CD4-positive, alpha-beta memory T cell (primary cell): ENCODE measurements around the gene ZFP91. TPM values are rescaled to one million over a fixed set of nuclear protein-coding genes. Genes with fewer than 3 reads are reported as not detected.

Source experiments
- CTCF ChIA-PET: fragments of 350-600 bp; sonication (Branson Sonifier 250); formaldehyde crosslinking; loops from one replicate; lab custom pipeline; 2021; ENCODE audit warnings: inconsistent platforms; ENCODE audit not compliant: partially characterized antibody; lab: Charles Lee
- POLR2A ChIA-PET: fragments of 350-600 bp; sonication (Branson Sonifier 250); formaldehyde crosslinking; loops from one replicate; lab custom pipeline; 2021; ENCODE audit not compliant: partially characterized antibody; lab: Charles Lee
- DNase-seq, 5 donors: peaks; one replicate each; pipeline versions ENCODE4 v3.0.0 to v3.0.0-alpha.2; 2020 to 2022; ENCODE audit warnings: mixed read lengths in 1 of 5
- H3K27ac ChIP-seq: one replicate; pipeline ENCODE4 v1.7.0; 2013; ENCODE audit warnings: low read depth, low read length
- H3K27me3 ChIP-seq: 2 replicates; pipeline ENCODE4 v1.7.0; 2013; ENCODE audit warnings: mild to moderate bottlenecking, low read length, moderate library complexity; ENCODE audit not compliant: insufficient read depth
- H3K36me3 ChIP-seq: 2 replicates; pipeline ENCODE4 v1.7.0; 2013; ENCODE audit warnings: mild to moderate bottlenecking, low read length, moderate library complexity; ENCODE audit not compliant: insufficient read depth
- H3K4me1 ChIP-seq: 2 replicates; pipeline ENCODE4 v1.7.0; 2013; ENCODE audit warnings: mild to moderate bottlenecking, low read length, moderate library complexity; ENCODE audit not compliant: insufficient read depth
- H3K4me3 ChIP-seq, 2 donors: one replicate each; pipeline ENCODE4 v1.7.0; 2013; ENCODE audit warnings: low read length in 2 of 2, mild to moderate bottlenecking in 1 of 2
- H3K9me3 ChIP-seq, 2 donors: one replicate each; pipeline ENCODE4 v1.7.0; 2013; ENCODE audit warnings: low read length in 2 of 2, control low read depth in 1 of 2; ENCODE audit not compliant: control insufficient read depth in 1 of 2
- H3K27ac Mint-ChIP-seq, 7 donors: one replicate each; pipeline ENCODE4 v1.8.0; 2020 to 2021; ENCODE audit warnings: mixed read lengths in 7 of 7, mild to moderate bottlenecking in 6 of 7, inconsistent platforms in 3 of 7, moderate library complexity in 3 of 7
- H3K27me3 Mint-ChIP-seq, 2 donors: one replicate each; pipeline ENCODE4 v1.8.0; 2020 to 2021; ENCODE audit warnings: mixed read lengths in 2 of 2
- H3K36me3 Mint-ChIP-seq, 2 donors: one replicate each; pipeline ENCODE4 v1.8.0; 2020 to 2021; ENCODE audit warnings: mixed read lengths in 2 of 2, inconsistent platforms in 1 of 2, mild to moderate bottlenecking in 1 of 2
- H3K4me1 Mint-ChIP-seq, 4 donors: one replicate each; pipeline ENCODE4 v1.8.0; 2020 to 2021; ENCODE audit warnings: mixed read lengths in 4 of 4, mild to moderate bottlenecking in 1 of 4
- H3K4me3 Mint-ChIP-seq, 8 donors: one replicate each; pipeline ENCODE4 v1.8.0; 2020 to 2021; ENCODE audit warnings: mixed read lengths in 8 of 8, mild to moderate bottlenecking in 7 of 8, moderate library complexity in 6 of 8, inconsistent platforms in 3 of 8
- H3K9me3 Mint-ChIP-seq, 8 donors: one replicate each; pipeline ENCODE4 v1.8.0; 2020 to 2021; ENCODE audit warnings: mixed read lengths in 8 of 8, mild to moderate bottlenecking in 5 of 8, inconsistent platforms in 3 of 8, moderate library complexity in 1 of 8
- intact Hi-C: fragments of 100-400 bp; cut with micrococcal nuclease; formaldehyde crosslinking; loops from one replicate; pipeline ENCODE4 v1.15.1; 2023
- polyA plus RNA-seq, 2 donors: library from polyadenylated mRNA; unstranded; fragments of 300-500 nt; fragmentation: Illumina TruSeq; gene quantifications; one replicate each; pipeline ENCODE4 v1.2.3, GENCODE V29; 2021
- total RNA-seq, 2 experiments: library from RNA; stranded (reverse); gene quantifications; one replicate each; pipeline ENCODE4 v1.2.3, GENCODE V29; 2021

Gene ZFP91
- total and polyA plus RNA-seq, 4 experiments from 2014 or later = 3.8 to 38.4 (median 22.7) TPM

DNA sequence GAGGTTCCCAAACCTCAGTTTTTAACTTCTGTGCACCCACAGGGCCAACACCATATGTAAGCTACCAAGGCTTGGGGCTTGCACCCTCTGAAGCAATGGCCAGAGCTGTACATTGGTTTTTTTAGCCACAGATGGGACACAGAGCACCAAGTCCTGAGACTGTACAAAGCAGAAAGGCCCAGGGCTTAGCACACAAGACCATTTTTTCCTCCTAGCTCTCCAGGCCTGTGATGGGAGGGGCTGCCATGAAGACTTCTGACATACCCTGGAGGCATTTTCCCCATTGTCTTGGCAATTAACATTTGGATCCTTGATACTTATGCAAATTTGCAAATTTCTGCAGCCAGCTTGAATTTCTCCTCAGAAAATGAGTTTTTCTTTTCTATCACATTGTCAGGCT is 67.0 kb downstream of the ZFP91 start:
- peaks cover 0 to 15% of the 10 kb centered on the region in 2 donors for H3K36me3 Mint-ChIP-seq
- H3K4me1 Mint-ChIP-seq = peaks cover 4 to 15% (median 6%) of the 10 kb centered on the region in 4 donors
- intact Hi-C loops = no loop called here
- no peak overlapping the region for H3K4me3 ChIP-seq
- H3K36me3 ChIP-seq = no peaks in the 10 kb centered on the region
- no peak overlapping the region for H3K4me3 Mint-ChIP-seq
- no peak overlapping the region for H3K27ac ChIP-seq
- H3K27me3 Mint-ChIP-seq = peaks cover 0 to under 1% of the 10 kb centered on the region in 2 donors
- POLR2A ChIA-PET = no interaction called here
- H3K4me1 ChIP-seq = peaks cover 6% of the 10 kb centered on the region
- CTCF ChIA-PET = interaction anchor here (1.1 to 2.2 kb wide), 2 partner anchors 9 to 77 kb away, joined by 4 to 10 read pairs; no protein-coding TSS in a partner anchor
- no peak for DNase-seq
- H3K9me3 ChIP-seq = no peaks in the 10 kb centered on the region
- no peaks in the 10 kb centered on the region for H3K27me3 ChIP-seq
- peaks cover 0 to 15% (median 12%) of the 10 kb centered on the region in 8 donors for H3K9me3 Mint-ChIP-seq
- H3K27ac Mint-ChIP-seq = no peak overlapping the region

DNA sequence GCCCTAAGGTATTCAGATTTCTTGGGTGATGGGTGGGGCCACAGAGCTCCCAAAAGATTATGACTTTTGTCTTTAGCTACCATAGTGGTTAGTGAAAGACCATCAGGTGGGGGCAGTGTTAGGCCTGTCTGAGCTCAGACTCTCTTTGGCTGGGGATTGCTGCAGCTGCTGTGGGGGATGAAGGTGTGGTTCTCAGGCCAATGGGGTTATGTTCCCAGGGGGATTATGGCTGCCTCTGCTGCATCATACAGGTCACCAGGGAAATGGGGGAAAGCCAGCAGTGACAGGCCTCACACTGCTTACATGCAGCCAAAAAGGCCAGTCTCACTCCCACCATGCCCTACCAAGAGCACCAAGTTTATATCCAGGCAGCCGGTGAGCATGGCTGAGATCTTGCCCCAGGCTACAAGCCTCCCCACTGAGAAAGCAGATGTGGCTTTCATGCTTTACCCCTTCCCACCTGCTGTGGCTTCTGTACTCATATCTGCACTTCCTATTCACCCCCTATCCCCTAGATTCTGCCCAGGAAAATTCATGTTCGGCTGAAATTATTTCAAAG is 68.4 kb downstream of the ZFP91 start:
- H3K4me1 Mint-ChIP-seq = peaks cover 0 to 4% (median 0%) of the 10 kb centered on the region in 4 donors
- Histone ChIP-seq H3K36me3 (no peaks in the 10 kb centered on the region), H3K4me3 (no peak overlapping the region), H3K27me3 (no peaks in the 10 kb centered on the region), H3K4me1 (no peaks in the 10 kb centered on the region), H3K27ac (no peak overlapping the region), H3K9me3 (no peaks in the 10 kb centered on the region)
- no peak for DNase-seq
- intact Hi-C loops = no loop called here
- CTCF ChIA-PET = interaction anchor here (1.1 to 2.2 kb wide), 3 partner anchors 8 to 511 kb away, joined by 3 to 10 read pairs (median 4); no protein-coding TSS in a partner anchor
- POLR2A ChIA-PET = no interaction called here
- H3K36me3 Mint-ChIP-seq = peaks cover 0 to 15% of the 10 kb centered on the region in 2 donors
- no peak overlapping the region for H3K4me3 Mint-ChIP-seq
- peaks cover 0 to 5% of the 10 kb centered on the region in 2 donors for H3K27me3 Mint-ChIP-seq
- H3K27ac Mint-ChIP-seq = no peak overlapping the region
- peaks cover 0 to 15% (median 12%) of the 10 kb centered on the region in 8 donors for H3K9me3 Mint-ChIP-seq

DNA sequence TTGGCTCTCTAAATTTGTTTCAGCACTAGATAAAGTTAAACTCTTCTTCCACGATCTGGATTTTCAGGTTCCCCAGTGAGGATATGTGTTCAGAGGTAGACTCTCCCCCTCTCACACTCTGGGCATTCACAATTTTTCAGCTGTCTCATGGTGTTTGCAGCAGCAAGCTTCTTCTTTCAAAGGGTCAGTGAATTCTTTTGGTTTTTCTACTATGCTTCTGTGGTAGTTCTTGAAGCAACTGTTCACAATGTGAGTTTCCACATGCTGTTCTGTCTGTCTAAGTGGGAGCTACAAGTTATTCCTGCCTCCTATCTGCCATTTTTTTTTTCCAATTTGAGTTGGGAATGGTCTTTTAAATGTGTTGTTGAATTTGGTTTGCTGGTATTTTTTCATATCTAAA is 69.0 kb downstream of the ZFP91 start:
- no peak for DNase-seq
- H3K27ac ChIP-seq = no peak overlapping the region
- no peaks in the 10 kb centered on the region for H3K36me3 ChIP-seq
- Mint-ChIP-seq H3K9me3 (peaks cover 0 to 15% (median 12%) of the 10 kb centered on the region in 8 donors), H3K27ac (no peak overlapping the region), H3K4me1 (no peaks in the 10 kb centered on the region), H3K4me3 (no peak overlapping the region), H3K36me3 (peaks cover 0 to 15% of the 10 kb centered on the region in 2 donors), H3K27me3 (peaks cover 0 to 5% of the 10 kb centered on the region in 2 donors)
- H3K4me3 ChIP-seq = no peak overlapping the region
- ChIA-PET POLR2A (no interaction called here), CTCF (interaction anchor here (1.1 kb wide), 1 partner anchor 511 kb away, joined by 3 read pairs; no protein-coding TSS in a partner anchor)
- intact Hi-C loops = no loop called here
- no peaks in the 10 kb centered on the region for H3K27me3 ChIP-seq
- H3K9me3 ChIP-seq = no peaks in the 10 kb centered on the region
- no peaks in the 10 kb centered on the region for H3K4me1 ChIP-seq

DNA sequence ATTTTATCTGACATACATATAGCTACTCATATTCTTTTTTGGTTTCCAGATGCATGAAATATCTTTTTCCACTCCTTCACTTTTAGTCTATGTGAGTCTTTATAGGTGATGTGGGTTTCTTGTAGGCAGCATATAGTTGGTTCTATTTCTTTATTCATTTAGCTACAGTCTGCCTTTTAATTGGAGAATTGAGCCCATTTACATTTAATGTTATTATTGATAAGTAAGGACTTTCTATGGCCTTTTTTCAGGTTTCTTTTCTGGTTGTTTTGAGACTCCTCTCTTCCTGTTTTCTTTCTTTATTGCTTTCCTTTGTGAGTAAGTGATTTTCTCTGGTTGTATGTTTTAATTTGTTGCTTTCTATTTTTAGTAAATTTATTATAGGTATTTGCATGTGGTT is 70.8 kb downstream of the ZFP91 start:
- POLR2A ChIA-PET = interaction anchor here (1.1 kb wide), 1 partner anchor 76 kb away, joined by 3 read pairs; no protein-coding TSS in a partner anchor
- peaks cover 0 to 15% (median 11%) of the 10 kb centered on the region in 8 donors for H3K9me3 Mint-ChIP-seq
- Histone ChIP-seq H3K27me3 (no peaks in the 10 kb centered on the region), H3K36me3 (no peaks in the 10 kb centered on the region), H3K9me3 (no peaks in the 10 kb centered on the region), H3K4me3 (no peak overlapping the region), H3K27ac (no peak overlapping the region), H3K4me1 (no peaks in the 10 kb centered on the region)
- CTCF ChIA-PET = interaction anchor here (0.8 to 1.7 kb wide), 2 partner anchors 13 to 1005 kb away, joined by 3 to 8 read pairs; no protein-coding TSS in a partner anchor
- H3K36me3 Mint-ChIP-seq = peaks cover 0 to 15% of the 10 kb centered on the region in 2 donors
- intact Hi-C loops = loop anchor here (10.0 kb wide), 1 partner anchor 275 kb away; no protein-coding TSS in a partner anchor
- H3K27ac Mint-ChIP-seq = no peak overlapping the region
- H3K4me3 Mint-ChIP-seq = no peak overlapping the region
- H3K27me3 Mint-ChIP-seq = peaks cover 0 to 5% of the 10 kb centered on the region in 2 donors
- no peak for DNase-seq
- peaks cover 0 to 2% (median under 1%) of the 10 kb centered on the region in 4 donors for H3K4me1 Mint-ChIP-seq

DNA sequence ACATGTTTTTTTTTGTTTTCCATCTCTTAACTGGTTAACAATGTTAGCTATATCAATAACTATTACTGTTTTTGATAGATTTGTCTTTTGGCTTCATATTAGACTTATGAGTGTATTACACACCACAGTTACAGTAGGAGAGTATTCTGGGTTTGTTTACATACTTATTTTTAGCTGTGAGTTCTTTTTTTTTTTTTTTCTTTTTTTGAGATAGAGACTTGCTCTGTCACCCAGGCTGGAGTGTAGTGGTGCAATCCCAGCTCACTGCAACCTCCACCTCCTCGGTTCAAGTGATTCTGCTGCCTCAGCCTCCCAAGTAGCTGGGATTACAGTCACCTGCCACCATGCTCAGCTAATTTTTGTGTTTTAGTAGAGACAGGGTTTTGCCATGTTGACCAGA is 71.6 kb downstream of the ZFP91 start:
- Histone ChIP-seq H3K36me3 (no peaks in the 10 kb centered on the region), H3K4me3 (no peak overlapping the region), H3K9me3 (no peaks in the 10 kb centered on the region), H3K27ac (no peak overlapping the region), H3K4me1 (no peaks in the 10 kb centered on the region), H3K27me3 (no peaks in the 10 kb centered on the region)
- ChIA-PET CTCF (interaction anchor here (0.7 to 1.7 kb wide), 4 partner anchors 14 to 507 kb away, joined by 4 to 8 read pairs (median 6); no protein-coding TSS in a partner anchor), POLR2A (no interaction called here)
- peaks cover 0 to 5% of the 10 kb centered on the region in 2 donors for H3K27me3 Mint-ChIP-seq
- peaks cover 0 to 15% (median 9%) of the 10 kb centered on the region in 8 donors for H3K9me3 Mint-ChIP-seq
- no peak overlapping the region for H3K27ac Mint-ChIP-seq
- DNase-seq = no peak
- peaks cover 0 to 11% of the 10 kb centered on the region in 2 donors for H3K36me3 Mint-ChIP-seq
- intact Hi-C loops = loop anchor here (10.0 kb wide), 1 partner anchor 274 kb away; no protein-coding TSS in a partner anchor
- no peak overlapping the region for H3K4me3 Mint-ChIP-seq
- H3K4me1 Mint-ChIP-seq = peaks cover 0 to 2% (median under 1%) of the 10 kb centered on the region in 4 donors

DNA sequence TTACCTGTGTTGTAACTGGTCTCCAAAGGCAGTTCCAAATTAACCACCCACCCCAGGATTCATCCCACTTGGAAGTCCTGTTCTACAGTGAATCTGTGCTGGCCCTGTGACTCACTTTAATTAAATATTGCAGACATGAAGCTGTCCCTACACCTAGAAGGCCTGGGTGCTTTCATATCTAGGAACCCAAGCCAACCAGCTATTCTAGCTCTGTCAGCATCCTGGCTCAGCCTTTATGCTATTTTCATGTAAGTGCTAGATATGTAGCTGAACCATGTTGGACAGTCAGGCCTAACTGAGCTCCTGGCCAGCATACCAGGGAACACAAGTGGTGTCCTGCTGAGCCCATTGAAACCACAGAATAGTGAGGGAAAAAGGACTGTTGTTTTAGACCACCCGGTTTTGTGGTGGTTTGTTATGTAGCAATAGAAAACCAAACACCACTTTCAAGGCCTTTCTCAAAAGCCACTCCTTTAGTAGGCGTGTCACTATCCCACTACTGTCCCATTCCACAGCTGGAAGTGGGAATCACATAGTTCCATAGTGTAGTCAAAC is 73.9 kb downstream of the ZFP91 start:
- H3K27ac Mint-ChIP-seq = no peak overlapping the region
- Histone ChIP-seq H3K9me3 (no peaks in the 10 kb centered on the region), H3K36me3 (no peaks in the 10 kb centered on the region), H3K4me1 (no peaks in the 10 kb centered on the region), H3K27ac (no peak overlapping the region), H3K4me3 (no peak overlapping the region), H3K27me3 (no peaks in the 10 kb centered on the region)
- ChIA-PET POLR2A (interaction anchor here (1.1 kb wide), 2 partner anchors 12 to 21 kb away, joined by 3 read pairs; no protein-coding TSS in a partner anchor), CTCF (interaction anchor here (0.7 to 5.2 kb wide), 17 partner anchors 12 to 505 kb away, joined by 3 to 58 read pairs (median 4); partner anchors contain the start of gene CNTF)
- H3K4me1 Mint-ChIP-seq = peaks cover 0 to 2% (median under 1%) of the 10 kb centered on the region in 4 donors
- H3K27me3 Mint-ChIP-seq = peaks cover 0 to 5% of the 10 kb centered on the region in 2 donors
- H3K9me3 Mint-ChIP-seq = peaks cover 0 to under 1% (median 0%) of the 10 kb centered on the region in 8 donors
- intact Hi-C loops = loop anchor here (10.0 kb wide), 1 partner anchor 272 kb away; no protein-coding TSS in a partner anchor
- DNase-seq = no peak
- H3K4me3 Mint-ChIP-seq = no peak overlapping the region
- H3K36me3 Mint-ChIP-seq = no peaks in the 10 kb centered on the region
